ENCODE data around the gene HECTD1.

HECTD1 gene

DNA sequence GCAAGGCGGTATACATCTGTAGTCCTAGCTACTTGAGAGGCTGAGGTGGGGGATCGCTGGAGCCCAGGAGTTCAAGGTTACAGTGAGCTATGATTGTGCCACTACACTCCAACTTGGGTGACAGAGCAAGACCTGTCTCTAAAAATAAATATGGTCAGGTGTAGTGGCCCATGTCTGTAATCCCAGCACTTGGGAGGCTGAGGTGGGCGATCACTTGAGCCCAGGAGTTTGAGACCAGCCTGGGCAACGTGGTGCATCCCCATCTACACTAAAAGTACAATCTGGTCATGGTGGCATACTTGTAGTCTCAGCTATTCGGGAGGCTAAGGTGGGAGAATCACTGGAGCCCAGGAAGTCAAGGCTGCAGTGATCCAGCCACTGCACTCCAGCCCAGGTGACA, 40.6 kb downstream of the HECTD1 start:
- TF ChIP-seq, protein P1, sequence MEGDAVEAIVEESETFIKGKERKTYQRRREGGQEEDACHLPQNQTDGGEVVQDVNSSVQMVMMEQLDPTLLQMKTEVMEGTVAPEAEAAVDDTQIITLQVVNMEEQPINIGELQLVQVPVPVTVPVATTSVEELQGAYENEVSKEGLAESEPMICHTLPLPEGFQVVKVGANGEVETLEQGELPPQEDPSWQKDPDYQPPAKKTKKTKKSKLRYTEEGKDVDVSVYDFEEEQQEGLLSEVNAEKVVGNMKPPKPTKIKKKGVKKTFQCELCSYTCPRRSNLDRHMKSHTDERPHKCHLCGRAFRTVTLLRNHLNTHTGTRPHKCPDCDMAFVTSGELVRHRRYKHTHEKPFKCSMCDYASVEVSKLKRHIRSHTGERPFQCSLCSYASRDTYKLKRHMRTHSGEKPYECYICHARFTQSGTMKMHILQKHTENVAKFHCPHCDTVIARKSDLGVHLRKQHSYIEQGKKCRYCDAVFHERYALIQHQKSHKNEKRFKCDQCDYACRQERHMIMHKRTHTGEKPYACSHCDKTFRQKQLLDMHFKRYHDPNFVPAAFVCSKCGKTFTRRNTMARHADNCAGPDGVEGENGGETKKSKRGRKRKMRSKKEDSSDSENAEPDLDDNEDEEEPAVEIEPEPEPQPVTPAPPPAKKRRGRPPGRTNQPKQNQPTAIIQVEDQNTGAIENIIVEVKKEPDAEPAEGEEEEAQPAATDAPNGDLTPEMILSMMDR (IDR thresholded peaks at IDR 0.05; ENCODE audit: low read depth, low read length): no peak
- no peak for DNase-seq
- H3K4me3 ChIP-seq (ENCODE audit: low read depth, low read length): no peak overlapping the region
- no peaks in the 10 kb centered on the region for H3K9me3 ChIP-seq
- no peaks in the 10 kb centered on the region for H3K4me1 ChIP-seq
- H3K36me3 ChIP-seq: peaks cover 72% of the 10 kb centered on the region
- no peaks in the 10 kb centered on the region for H3K27me3 ChIP-seq

DNA sequence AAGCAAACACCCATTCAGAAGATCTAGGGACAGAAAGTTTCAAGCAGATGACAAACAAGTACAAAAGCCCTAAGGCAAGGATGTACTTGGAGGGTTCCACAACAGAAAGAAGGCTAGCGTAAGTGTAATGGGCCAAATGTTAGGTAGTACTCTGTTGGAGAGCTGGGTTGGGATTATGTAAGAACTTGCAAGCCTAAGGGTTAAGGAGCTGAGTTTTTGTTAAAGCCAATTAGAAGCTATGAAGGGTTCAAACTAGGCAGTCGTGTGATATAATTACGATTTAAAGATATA, 41.4 kb downstream of the HECTD1 start:
- Histone ChIP-seq H3K4me3 (ENCODE audit: low read depth, low read length) (no peak overlapping the region), H3K4me1 (no peaks in the 10 kb centered on the region), H3K27me3 (no peaks in the 10 kb centered on the region), H3K36me3 (peaks cover 71% of the 10 kb centered on the region), H3K9me3 (no peaks in the 10 kb centered on the region)
- DNase-seq: no peak
- TF ChIP-seq, protein P1 (IDR thresholded peaks at IDR 0.05; ENCODE audit: low read depth, low read length): no peak

DNA sequence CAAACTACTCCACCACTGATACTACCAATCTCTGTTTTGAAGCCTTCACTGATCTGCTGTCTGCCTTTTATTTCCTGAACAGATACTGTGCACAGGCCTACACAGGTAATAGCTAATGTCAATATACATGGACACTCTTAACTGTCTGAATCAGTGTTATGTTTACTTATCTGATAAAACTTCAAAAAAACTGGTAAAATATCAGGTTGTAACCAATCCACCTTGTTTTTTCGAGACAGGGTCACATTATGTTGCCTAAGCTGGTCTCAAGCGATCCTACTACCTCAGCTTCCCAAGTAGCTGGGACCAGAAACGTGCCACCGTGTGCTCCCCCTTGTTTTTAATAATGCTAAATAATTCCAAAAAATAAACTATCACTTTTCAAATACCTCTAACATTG, 43.5 kb downstream of the HECTD1 start:
- H3K36me3 ChIP-seq: peaks cover 63% of the 10 kb centered on the region
- no peaks in the 10 kb centered on the region for H3K27me3 ChIP-seq
- H3K4me1 ChIP-seq: no peaks in the 10 kb centered on the region
- DNase-seq: no peak
- TF ChIP-seq, protein P1 (IDR thresholded peaks at IDR 0.05; ENCODE audit: low read depth, low read length): no peak
- H3K9me3 ChIP-seq: no peaks in the 10 kb centered on the region
- H3K4me3 ChIP-seq (ENCODE audit: low read depth, low read length): no peak overlapping the region

DNA sequence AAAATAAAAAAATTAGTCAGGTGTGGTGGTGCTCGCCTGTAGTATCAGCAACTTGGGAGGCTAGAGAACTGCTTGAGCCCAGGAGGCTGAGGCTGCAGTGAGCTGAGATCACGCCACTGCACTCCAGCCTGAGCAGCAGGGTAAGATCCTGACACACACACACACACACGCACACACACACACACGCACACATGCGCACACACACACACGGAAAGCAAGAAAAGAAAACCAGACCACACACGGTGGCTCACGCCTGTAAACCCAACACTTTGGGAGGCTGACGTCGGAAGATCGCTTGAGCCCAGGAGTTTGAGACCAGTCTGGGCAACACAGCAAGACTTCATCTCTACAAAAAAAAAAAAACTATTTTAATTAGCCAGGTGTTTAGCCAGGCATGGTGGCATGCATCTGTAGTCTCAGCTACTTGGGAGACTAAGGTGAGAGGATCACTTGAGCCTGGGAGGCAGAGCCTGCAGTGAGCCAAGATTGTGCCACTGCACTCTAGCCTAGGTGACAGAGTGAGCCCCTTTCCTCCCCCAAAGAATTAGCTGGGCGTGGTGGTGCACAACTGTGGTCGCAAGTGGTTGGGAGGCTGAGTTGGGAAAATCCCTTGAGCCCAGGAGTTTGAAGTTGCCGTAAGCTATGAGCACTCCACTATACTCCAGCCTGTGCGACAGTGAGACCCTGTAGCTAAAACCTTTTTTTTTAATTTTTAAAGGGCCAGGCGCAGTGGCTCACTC, 44.5 kb downstream of the HECTD1 start:
- H3K36me3 ChIP-seq: peaks cover 55% of the 10 kb centered on the region
- no peak for DNase-seq
- TF ChIP-seq, protein P1 (IDR thresholded peaks at IDR 0.05; ENCODE audit: low read depth, low read length): no peak
- H3K4me3 ChIP-seq (ENCODE audit: low read depth, low read length): no peak overlapping the region
- no peaks in the 10 kb centered on the region for H3K9me3 ChIP-seq
- no peaks in the 10 kb centered on the region for H3K4me1 ChIP-seq
- H3K27me3 ChIP-seq: no peaks in the 10 kb centered on the region

DNA sequence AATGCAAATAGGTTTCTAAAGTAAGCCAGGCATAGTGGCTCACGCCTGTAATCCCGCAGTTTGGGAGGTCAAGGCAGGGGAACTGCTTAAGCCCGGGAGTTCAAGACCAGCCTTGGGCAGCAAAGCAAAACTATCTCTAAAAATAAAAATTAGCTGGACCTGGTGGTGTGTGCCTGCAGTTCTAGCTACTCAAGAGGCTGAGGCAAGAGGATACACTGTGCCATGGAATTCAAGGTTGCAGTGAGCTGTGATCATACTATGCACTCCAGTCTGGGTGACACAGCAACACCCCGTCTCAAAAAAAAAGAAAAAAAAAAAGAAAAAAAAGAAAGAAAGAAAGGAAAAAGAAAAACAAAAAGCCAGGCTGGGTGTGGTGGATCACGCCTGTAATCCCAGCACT, 46.3 kb downstream of the HECTD1 start:
- no peak for DNase-seq
- Histone ChIP-seq H3K36me3 (peaks cover 52% of the 10 kb centered on the region), H3K27me3 (no peaks in the 10 kb centered on the region), H3K4me3 (ENCODE audit: low read depth, low read length) (no peak overlapping the region), H3K4me1 (no peaks in the 10 kb centered on the region), H3K9me3 (no peaks in the 10 kb centered on the region)
- TF ChIP-seq, protein P1 (IDR thresholded peaks at IDR 0.05; ENCODE audit: low read depth, low read length): no peak

DNA sequence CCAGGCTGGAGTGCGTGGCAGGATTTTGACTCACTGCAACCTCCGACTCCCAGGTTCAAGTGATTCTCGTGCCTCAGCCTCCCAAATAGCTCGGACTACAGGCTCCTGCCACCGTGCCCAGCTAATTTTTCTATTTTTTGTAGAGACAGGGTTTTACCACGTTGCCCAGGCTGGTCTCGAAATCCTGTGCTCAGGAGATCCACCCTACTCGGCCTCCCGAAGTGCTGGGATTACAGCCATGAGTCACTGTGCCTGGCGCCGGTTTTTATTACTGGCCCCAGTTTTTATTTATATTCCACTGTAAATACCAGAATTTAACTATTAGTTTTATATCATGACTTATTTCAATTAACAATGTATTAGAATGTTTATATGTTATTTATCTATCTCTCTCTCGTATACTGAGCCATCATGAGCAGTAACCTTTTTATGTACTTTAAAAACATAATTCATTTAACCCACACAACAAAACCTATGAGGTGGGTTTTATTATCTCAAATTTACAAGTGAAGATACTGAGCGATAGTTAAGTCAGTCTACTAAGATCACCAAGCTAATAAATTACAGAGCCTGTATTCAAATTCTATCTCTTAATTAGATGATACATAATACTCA, 47.8 kb downstream of the HECTD1 start:
- H3K36me3 ChIP-seq: peaks cover 38% of the 10 kb centered on the region
- TF ChIP-seq, protein P1 (IDR thresholded peaks at IDR 0.05; ENCODE audit: low read depth, low read length): no peak
- H3K4me3 ChIP-seq (ENCODE audit: low read depth, low read length): no peak overlapping the region

More for the DNA sequence above, 47.8 kb downstream of the HECTD1 start:
- DNase-seq: no peak
- Histone ChIP-seq H3K9me3 (no peaks in the 10 kb centered on the region), H3K27me3 (no peaks in the 10 kb centered on the region), H3K4me1 (no peaks in the 10 kb centered on the region)
